KMS-11 (cell line): ENCODE results near the gene FAM171A2.
A peak's percentile ranks its signal among the peaks of the same experiment; 100 is the strongest.

Experiments
- H2AFZ ChIP-seq: fragments of 200-600 bp; sonication (generic); 2 replicates; pipeline ENCODE4 v1.6.1; 2016; ENCODE audit warnings: antibody characterized with exemption, mixed run types, low read depth
- H3K27ac ChIP-seq: fragments of 200-600 bp; sonication (generic); 2 replicates; pipeline ENCODE4 v1.6.1; 2016; ENCODE audit warnings: mild to moderate bottlenecking, mixed run types
- H3K27me3 ChIP-seq: fragments of 200-600 bp; sonication (generic); 2 replicates; pipeline ENCODE4 v1.6.1; 2017; ENCODE audit warnings: mild to moderate bottlenecking, low read depth, mixed run types, moderate library complexity; ENCODE audit not compliant: insufficient read depth
- H3K36me3 ChIP-seq: fragments of 200-600 bp; sonication (generic); 2 replicates; pipeline ENCODE4 v1.6.1; 2017; ENCODE audit warnings: mild to moderate bottlenecking, mixed run types; ENCODE audit not compliant: insufficient read depth
- H3K4me1 ChIP-seq: fragments of 200-600 bp; sonication (generic); 2 replicates; pipeline ENCODE4 v1.6.1; 2016; ENCODE audit warnings: mild to moderate bottlenecking, low read depth, mixed run types; ENCODE audit not compliant: poor library complexity, severe bottlenecking
- H3K4me2 ChIP-seq: fragments of 200-600 bp; sonication (generic); 2 replicates; pipeline ENCODE4 v1.7.0; 2016; ENCODE audit warnings: mild to moderate bottlenecking, mixed run types
- H3K4me3 ChIP-seq: fragments of 200-600 bp; sonication (generic); IDR thresholded peaks from 2 replicates; pipeline ENCODE4 v1.6.1; 2017; ENCODE audit warnings: low read depth, low read length, mixed read lengths; ENCODE audit not compliant: insufficient read depth
- H3K79me2 ChIP-seq: fragments of 200-600 bp; sonication (generic); 2 replicates; pipeline ENCODE4 v1.6.1; 2016; ENCODE audit warnings: low read depth, mixed run types; ENCODE audit not compliant: insufficient read depth
- H3K9ac ChIP-seq: fragments of 200-600 bp; sonication (generic); 2 replicates; pipeline ENCODE4 v1.6.1; 2016; ENCODE audit warnings: mild to moderate bottlenecking, mixed run types
- H4K20me1 ChIP-seq: fragments of 200-600 bp; sonication (generic); 2 replicates; pipeline ENCODE4 v1.6.1; 2016; ENCODE audit warnings: mild to moderate bottlenecking, mixed run types; ENCODE audit not compliant: insufficient read depth
- TF ChIP-seq, protein P1 (sequence below): fragments of 200-600 bp; sonication (generic); conservative IDR thresholded peaks from 2 replicates; pipeline ENCODE4 v1.6.1; 2017; ENCODE audit warnings: low read depth, mild to moderate bottlenecking, antibody characterized with exemption, low read length, moderate library complexity, mixed read lengths

Gene FAM171A2

DNA sequence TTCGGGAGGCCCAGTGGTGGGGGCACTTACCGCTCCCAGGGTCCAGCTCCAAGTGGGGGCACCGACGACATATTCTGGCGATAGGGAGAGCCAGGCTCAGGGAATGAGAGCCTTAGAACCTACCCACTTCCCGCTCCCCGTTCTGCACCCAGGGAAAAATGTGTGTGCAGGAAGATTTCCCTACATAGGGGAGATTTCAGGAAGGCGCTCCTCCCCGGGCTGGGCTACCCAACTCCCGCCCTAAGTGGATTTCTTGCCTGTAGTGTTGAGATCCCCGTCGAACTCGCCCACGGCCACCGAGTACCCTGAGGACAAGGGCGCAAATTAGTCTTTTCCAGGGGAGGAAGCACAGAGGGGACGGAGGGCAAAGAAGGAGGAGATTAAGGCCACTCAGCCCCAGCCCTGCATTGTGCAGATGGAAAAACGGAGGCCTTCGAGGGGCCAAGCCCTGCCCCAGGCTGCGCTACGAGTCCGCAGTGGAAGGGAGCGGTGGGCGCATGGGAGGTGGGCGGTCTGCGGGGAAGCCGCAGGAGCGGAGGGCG is 20.7 kb upstream of the FAM171A2 start:
- Histone ChIP-seq H3K4me2 (peak overlapping the region; percentile 91), H3K4me3 (no peak overlapping the region), H3K9ac (no peak overlapping the region), H2AFZ (0 out of 2 replicates have a peak overlapping the region, but pooled peaks have one; percentile 99), H4K20me1 (no peaks in the 10 kb centered on the region), H3K27me3 (peaks cover 40% of the 10 kb centered on the region; the same call in 1 of the 2 replicates), H3K36me3 (no peaks in the 10 kb centered on the region), H3K79me2 (no peaks in the 10 kb centered on the region), H3K4me1 (peaks cover 6% of the 10 kb centered on the region), H3K27ac (no peak overlapping the region)
- TF ChIP-seq, protein P1, sequence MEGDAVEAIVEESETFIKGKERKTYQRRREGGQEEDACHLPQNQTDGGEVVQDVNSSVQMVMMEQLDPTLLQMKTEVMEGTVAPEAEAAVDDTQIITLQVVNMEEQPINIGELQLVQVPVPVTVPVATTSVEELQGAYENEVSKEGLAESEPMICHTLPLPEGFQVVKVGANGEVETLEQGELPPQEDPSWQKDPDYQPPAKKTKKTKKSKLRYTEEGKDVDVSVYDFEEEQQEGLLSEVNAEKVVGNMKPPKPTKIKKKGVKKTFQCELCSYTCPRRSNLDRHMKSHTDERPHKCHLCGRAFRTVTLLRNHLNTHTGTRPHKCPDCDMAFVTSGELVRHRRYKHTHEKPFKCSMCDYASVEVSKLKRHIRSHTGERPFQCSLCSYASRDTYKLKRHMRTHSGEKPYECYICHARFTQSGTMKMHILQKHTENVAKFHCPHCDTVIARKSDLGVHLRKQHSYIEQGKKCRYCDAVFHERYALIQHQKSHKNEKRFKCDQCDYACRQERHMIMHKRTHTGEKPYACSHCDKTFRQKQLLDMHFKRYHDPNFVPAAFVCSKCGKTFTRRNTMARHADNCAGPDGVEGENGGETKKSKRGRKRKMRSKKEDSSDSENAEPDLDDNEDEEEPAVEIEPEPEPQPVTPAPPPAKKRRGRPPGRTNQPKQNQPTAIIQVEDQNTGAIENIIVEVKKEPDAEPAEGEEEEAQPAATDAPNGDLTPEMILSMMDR, result no peak

DNA sequence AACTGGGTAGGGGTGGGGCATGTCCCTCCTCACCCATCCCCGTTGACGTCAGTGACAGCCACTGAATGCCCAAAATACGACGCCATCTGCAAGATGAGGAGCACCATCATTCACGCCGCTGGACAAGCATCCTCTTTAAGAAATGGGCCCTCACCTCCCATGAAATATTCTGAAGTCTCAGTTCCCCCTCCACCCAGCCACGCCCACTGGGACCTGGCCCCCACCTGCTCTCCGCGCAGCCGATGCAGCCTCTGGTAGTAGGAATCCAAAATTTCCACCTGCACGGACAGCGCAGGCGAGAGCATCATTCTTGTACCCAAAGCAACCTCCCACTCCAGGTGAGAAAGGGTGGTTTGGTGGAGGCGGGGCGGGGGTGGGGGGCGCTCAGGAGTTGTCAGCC is 20.2 kb upstream of the FAM171A2 start:
- peaks cover 43% of the 10 kb centered on the region; the same call in 1 of the 2 replicates for H3K27me3 ChIP-seq
- no peak overlapping the region for H3K4me3 ChIP-seq
- no peak overlapping the region for H2AFZ ChIP-seq
- H3K36me3 ChIP-seq, result no peaks in the 10 kb centered on the region
- TF ChIP-seq, protein P1, result no peak
- H3K4me1 ChIP-seq, result peaks cover 6% of the 10 kb centered on the region
- H3K79me2 ChIP-seq, result no peaks in the 10 kb centered on the region
- no peak overlapping the region for H3K27ac ChIP-seq
- H3K9ac ChIP-seq, result no peak overlapping the region
- H3K4me2 ChIP-seq, result no peak overlapping the region
- H4K20me1 ChIP-seq, result no peaks in the 10 kb centered on the region

DNA sequence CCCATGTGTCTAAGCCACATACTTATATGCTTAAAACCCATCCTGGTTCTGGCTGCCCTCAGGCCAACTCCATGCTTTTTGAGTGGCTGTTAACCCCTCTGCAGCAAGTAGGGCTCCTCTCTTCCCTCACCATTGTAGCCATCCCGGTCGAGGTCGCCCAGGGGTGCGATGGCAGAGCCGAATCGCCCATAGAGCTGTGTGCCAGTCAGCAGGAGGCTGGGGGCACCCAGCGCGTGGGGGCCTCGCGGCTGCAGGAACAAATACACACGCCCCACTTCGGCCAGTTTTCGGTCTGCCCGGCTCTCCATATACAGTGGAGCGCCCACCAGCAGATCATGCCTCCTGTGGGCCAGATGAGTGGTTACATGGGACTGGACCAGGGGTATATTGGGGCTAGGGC is 19.7 kb upstream of the FAM171A2 start:
- H4K20me1 ChIP-seq, result no peaks in the 10 kb centered on the region

DNA sequence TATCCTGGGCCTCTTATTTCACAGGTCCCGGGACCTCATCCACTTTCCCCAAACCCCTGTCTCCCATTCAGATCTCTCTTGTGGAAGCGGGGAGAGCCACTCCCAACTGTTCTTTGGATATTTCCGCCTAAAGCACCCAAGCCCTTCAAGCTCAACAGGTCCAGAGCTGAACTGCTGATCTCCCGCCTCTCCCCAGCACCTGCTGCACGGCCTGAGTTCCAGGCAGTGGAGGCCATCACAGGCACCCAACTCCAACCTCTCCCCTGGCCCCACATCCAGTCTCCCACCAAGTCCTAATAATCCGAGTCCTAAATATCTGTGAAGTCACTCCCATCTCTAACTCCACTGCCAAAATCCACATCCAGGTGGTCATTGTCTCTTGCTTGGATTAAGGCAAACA is 19.3 kb upstream of the FAM171A2 start:
- H3K9ac ChIP-seq, result no peak overlapping the region
- H3K27ac ChIP-seq, result no peak overlapping the region
- H3K4me2 ChIP-seq, result no peak overlapping the region
- peaks cover 46% of the 10 kb centered on the region; the same call in 1 of the 2 replicates for H3K27me3 ChIP-seq
- H4K20me1 ChIP-seq, result no peaks in the 10 kb centered on the region
- no peak overlapping the region for H2AFZ ChIP-seq
- H3K36me3 ChIP-seq, result no peaks in the 10 kb centered on the region
- H3K79me2 ChIP-seq, result no peaks in the 10 kb centered on the region
- H3K4me3 ChIP-seq, result no peak overlapping the region
- H3K4me1 ChIP-seq, result peaks cover 6% of the 10 kb centered on the region
- TF ChIP-seq, protein P1, result no peak

More for the DNA sequence above, 19.7 kb upstream of the FAM171A2 start:
- no peak overlapping the region for H3K9ac ChIP-seq
- no peaks in the 10 kb centered on the region for H3K36me3 ChIP-seq
- H3K27ac ChIP-seq, result no peak overlapping the region
- no peak overlapping the region for H3K4me3 ChIP-seq
- peaks cover 43% of the 10 kb centered on the region; the same call in 1 of the 2 replicates for H3K27me3 ChIP-seq
- no peak overlapping the region for H3K4me2 ChIP-seq
- no peaks in the 10 kb centered on the region for H3K79me2 ChIP-seq
- TF ChIP-seq, protein P1, result no peak
- no peak overlapping the region for H2AFZ ChIP-seq
- peaks cover 6% of the 10 kb centered on the region for H3K4me1 ChIP-seq
